CD14-positive monocyte (primary cell): ENCODE measurements around the gene TMOD1. TPM values are rescaled to one million over a fixed set of nuclear protein-coding genes. Genes with fewer than 3 reads are reported as not detected.

Experiments
- DNase-seq, 3 donors: peaks; one replicate each; pipeline ENCODE4 v3.0.0-alpha.2; 2011 to 2022
- H2AFZ ChIP-seq: 2 replicates; pipeline ENCODE4 v1.6.0; 2012; ENCODE audit warnings: mild to moderate bottlenecking, low read depth, low read length, inconsistent platforms; ENCODE audit not compliant: insufficient read depth, poor library complexity, severe bottlenecking
- H3K27ac ChIP-seq, 2 donors: 1 replicate in 1 of 2; 2 replicates in 1 of 2; pipeline ENCODE4 v1.5.1; 2012 to 2013; ENCODE audit warnings: low read length in 2 of 2, control low read depth in 1 of 2, inconsistent platforms in 1 of 2, low read depth in 1 of 2, mild to moderate bottlenecking in 1 of 2
- H3K27me3 ChIP-seq, 2 donors: one replicate each; pipeline versions ENCODE4 v1.6.0 to v1.6.1; 2011 to 2013; ENCODE audit warnings: low read length in 2 of 2; ENCODE audit not compliant: control insufficient read depth in 2 of 2, insufficient read depth in 2 of 2
- H3K36me3 ChIP-seq, 2 donors: replicated peaks in 1 of 2; 1 replicate in 1 of 2; 2 replicates in 1 of 2; pipeline versions ENCODE4 v1.5.1 to v1.6.1; 2012 to 2013; ENCODE audit warnings: low read length in 2 of 2, control low read depth in 1 of 2, inconsistent platforms in 1 of 2, mild to moderate bottlenecking in 1 of 2; ENCODE audit not compliant: insufficient read depth in 2 of 2, control insufficient read depth in 1 of 2
- H3K4me1 ChIP-seq, 2 donors: 1 replicate in 1 of 2; 2 replicates in 1 of 2; pipeline versions ENCODE4 v1.5.1 to v1.6.1; 2012 to 2013; ENCODE audit warnings: low read length in 2 of 2, control low read depth in 1 of 2, inconsistent platforms in 1 of 2, mild to moderate bottlenecking in 1 of 2, moderate library complexity in 1 of 2; ENCODE audit not compliant: insufficient read depth in 2 of 2, control insufficient read depth in 1 of 2
- H3K4me2 ChIP-seq: replicated peaks from 2 replicates; pipeline ENCODE3; 2012; ENCODE audit warnings: low read length, moderate library complexity, mild to moderate bottlenecking; ENCODE audit not compliant: poor library complexity, severe bottlenecking; ENCODE audit errors: extremely low read depth
- H3K4me3 ChIP-seq, 3 experiments: fragments of 200-600 bp in 1 of 3; sonication (generic) in 1 of 3; replicated peaks in 1 of 3; 1 replicate in 2 of 3; 2 replicates in 1 of 3; pipeline ENCODE4 v1.5.1; 2011 to 2013; ENCODE audit warnings: low read length in 3 of 3, mild to moderate bottlenecking in 3 of 3, control low read depth in 2 of 3, low read depth in 2 of 3, inconsistent platforms in 1 of 3, moderate library complexity in 1 of 3
- H3K79me2 ChIP-seq: 2 replicates; pipeline ENCODE4 v1.6.0; 2012; ENCODE audit warnings: mild to moderate bottlenecking, control low read depth, inconsistent platforms, low read length, moderate library complexity; ENCODE audit not compliant: insufficient read depth
- H3K9ac ChIP-seq: 2 replicates; pipeline ENCODE4 v1.6.0; 2017; ENCODE audit warnings: low read length, mild to moderate bottlenecking; ENCODE audit not compliant: insufficient read depth, poor library complexity, severe bottlenecking
- H3K9me3 ChIP-seq, 2 donors: replicated peaks in 1 of 2; 1 replicate in 1 of 2; 2 replicates in 1 of 2; pipeline versions ENCODE4 v1.5.1 to v1.6.1; 2012 to 2013; ENCODE audit warnings: low read length in 2 of 2, control low read depth in 1 of 2; ENCODE audit not compliant: control insufficient read depth in 1 of 2, insufficient read depth in 1 of 2
- H4K20me1 ChIP-seq: 2 replicates; pipeline ENCODE4 v1.6.0; 2012; ENCODE audit warnings: mild to moderate bottlenecking, low read length, control low read depth, moderate library complexity; ENCODE audit not compliant: insufficient read depth
- H3K27ac Mint-ChIP-seq, 7 donors: one replicate each; pipeline ENCODE4 v1.8.0; 2020; ENCODE audit warnings: mild to moderate bottlenecking in 7 of 7, mixed read lengths in 7 of 7, moderate library complexity in 6 of 7, inconsistent platforms in 2 of 7
- H3K27me3 Mint-ChIP-seq, 3 donors: one replicate each; pipeline ENCODE4 v1.8.0; 2021 to 2022; ENCODE audit warnings: low read depth in 3 of 3, mild to moderate bottlenecking in 3 of 3, mixed read lengths in 3 of 3, moderate library complexity in 3 of 3, inconsistent platforms in 1 of 3
- H3K36me3 Mint-ChIP-seq, 2 donors: one replicate each; pipeline ENCODE4 v1.8.0; 2020; ENCODE audit warnings: mixed read lengths in 2 of 2, inconsistent platforms in 1 of 2, mild to moderate bottlenecking in 1 of 2
- H3K4me1 Mint-ChIP-seq: one replicate; pipeline ENCODE4 v1.8.0; 2020; ENCODE audit warnings: mild to moderate bottlenecking, mixed read lengths
- H3K4me3 Mint-ChIP-seq, 2 donors: one replicate each; pipeline ENCODE4 v1.8.0; 2020; ENCODE audit warnings: mild to moderate bottlenecking in 2 of 2, mixed read lengths in 2 of 2, moderate library complexity in 1 of 2
- H3K9me3 Mint-ChIP-seq, 7 donors: one replicate each; pipeline ENCODE4 v1.8.0; 2020 to 2022; ENCODE audit warnings: mixed read lengths in 7 of 7, mild to moderate bottlenecking in 6 of 7, moderate library complexity in 6 of 7, inconsistent platforms in 2 of 7
- WGBS: methylation state at CpG from one replicate; pipeline ENCODE4 v1.1.5; 2013; ENCODE audit warnings: missing lambda C conversion rate; ENCODE audit not compliant: insufficient coverage; 5-methylcytosine and 5-hydroxymethylcytosine counted together
- intact Hi-C, 2 donors: fragments of 100-400 bp; cut with micrococcal nuclease; formaldehyde crosslinking; loops; one replicate each; pipeline versions ENCODE4 v1.15.0 to v1.15.1; 2023
- polyA plus RNA-seq, 3 donors: library from polyadenylated mRNA; depleted of rRNA in 1 of 3; unstranded in 2 of 3; stranded (reverse) in 1 of 3; fragments of 300-500 nt in 2 of 3; fragments of >200 nt in 1 of 3; fragmentation: Illumina TruSeq in 2 of 3; gene quantifications; 1 replicate in 2 of 3; 2 replicates in 1 of 3; pipeline ENCODE4 v1.2.3, GENCODE V29; 2012 to 2021
- TF ChIP-seq, protein P1 (sequence below): fragments of 200-600 bp; IDR thresholded peaks from one replicate; pipeline ENCODE4 v1.8.0; 2022; ENCODE audit warnings: antibody characterized with exemption, mild to moderate bottlenecking

TMOD1 gene
- polyA plus RNA-seq, 3 donors = 0.09 to 0.81 (median 0.59) TPM

DNA sequence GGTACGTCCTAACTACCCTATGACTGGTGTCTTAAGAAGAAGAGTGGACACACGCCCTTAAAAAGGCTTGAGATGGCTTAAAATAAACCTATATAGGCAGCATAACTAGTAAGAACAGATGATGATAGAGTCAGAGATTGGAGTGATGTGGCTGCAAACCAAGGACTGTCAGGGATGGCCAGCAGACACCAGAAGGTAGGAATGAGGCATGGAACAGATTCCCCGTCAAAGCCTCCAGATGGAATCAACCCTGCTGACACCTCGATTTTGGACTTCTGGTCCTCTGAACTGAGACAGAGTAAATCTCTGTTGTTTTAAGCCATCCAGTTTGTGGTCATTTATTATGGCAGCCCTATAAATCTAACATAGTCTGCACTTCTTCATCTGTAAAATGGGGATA, 7.4 kb downstream of the TMOD1 start:
- Mint-ChIP-seq H3K27ac (no peak overlapping the region), H3K9me3 (peaks cover 0 to 2% (median 0%) of the 10 kb centered on the region in 7 donors), H3K27me3 (peaks cover 9 to 13% (median 10%) of the 10 kb centered on the region in 3 donors), H3K36me3 (no peaks in the 10 kb centered on the region), H3K4me1 (no peaks in the 10 kb centered on the region), H3K4me3 (no peak overlapping the region)
- no peak overlapping the region for H3K27ac ChIP-seq
- H4K20me1 ChIP-seq = no peaks in the 10 kb centered on the region
- H2AFZ ChIP-seq = no peak overlapping the region
- no peak overlapping the region for H3K9ac ChIP-seq
- intact Hi-C loops = no loop called here
- no peaks in the 10 kb centered on the region for H3K9me3 ChIP-seq
- no peaks in the 10 kb centered on the region for H3K36me3 ChIP-seq
- TF ChIP-seq, protein P1, sequence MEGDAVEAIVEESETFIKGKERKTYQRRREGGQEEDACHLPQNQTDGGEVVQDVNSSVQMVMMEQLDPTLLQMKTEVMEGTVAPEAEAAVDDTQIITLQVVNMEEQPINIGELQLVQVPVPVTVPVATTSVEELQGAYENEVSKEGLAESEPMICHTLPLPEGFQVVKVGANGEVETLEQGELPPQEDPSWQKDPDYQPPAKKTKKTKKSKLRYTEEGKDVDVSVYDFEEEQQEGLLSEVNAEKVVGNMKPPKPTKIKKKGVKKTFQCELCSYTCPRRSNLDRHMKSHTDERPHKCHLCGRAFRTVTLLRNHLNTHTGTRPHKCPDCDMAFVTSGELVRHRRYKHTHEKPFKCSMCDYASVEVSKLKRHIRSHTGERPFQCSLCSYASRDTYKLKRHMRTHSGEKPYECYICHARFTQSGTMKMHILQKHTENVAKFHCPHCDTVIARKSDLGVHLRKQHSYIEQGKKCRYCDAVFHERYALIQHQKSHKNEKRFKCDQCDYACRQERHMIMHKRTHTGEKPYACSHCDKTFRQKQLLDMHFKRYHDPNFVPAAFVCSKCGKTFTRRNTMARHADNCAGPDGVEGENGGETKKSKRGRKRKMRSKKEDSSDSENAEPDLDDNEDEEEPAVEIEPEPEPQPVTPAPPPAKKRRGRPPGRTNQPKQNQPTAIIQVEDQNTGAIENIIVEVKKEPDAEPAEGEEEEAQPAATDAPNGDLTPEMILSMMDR = no peak
- no peak for DNase-seq
- H3K27me3 ChIP-seq = peaks cover 19 to 20% of the 10 kb centered on the region in 2 donors
- H3K4me1 ChIP-seq = no peaks in the 10 kb centered on the region
- 79% methylated on average over 3 of the region's 4 CpGs for WGBS
- no peak overlapping the region for H3K4me3 ChIP-seq
- H3K79me2 ChIP-seq = no peaks in the 10 kb centered on the region
- no peak overlapping the region for H3K4me2 ChIP-seq

DNA sequence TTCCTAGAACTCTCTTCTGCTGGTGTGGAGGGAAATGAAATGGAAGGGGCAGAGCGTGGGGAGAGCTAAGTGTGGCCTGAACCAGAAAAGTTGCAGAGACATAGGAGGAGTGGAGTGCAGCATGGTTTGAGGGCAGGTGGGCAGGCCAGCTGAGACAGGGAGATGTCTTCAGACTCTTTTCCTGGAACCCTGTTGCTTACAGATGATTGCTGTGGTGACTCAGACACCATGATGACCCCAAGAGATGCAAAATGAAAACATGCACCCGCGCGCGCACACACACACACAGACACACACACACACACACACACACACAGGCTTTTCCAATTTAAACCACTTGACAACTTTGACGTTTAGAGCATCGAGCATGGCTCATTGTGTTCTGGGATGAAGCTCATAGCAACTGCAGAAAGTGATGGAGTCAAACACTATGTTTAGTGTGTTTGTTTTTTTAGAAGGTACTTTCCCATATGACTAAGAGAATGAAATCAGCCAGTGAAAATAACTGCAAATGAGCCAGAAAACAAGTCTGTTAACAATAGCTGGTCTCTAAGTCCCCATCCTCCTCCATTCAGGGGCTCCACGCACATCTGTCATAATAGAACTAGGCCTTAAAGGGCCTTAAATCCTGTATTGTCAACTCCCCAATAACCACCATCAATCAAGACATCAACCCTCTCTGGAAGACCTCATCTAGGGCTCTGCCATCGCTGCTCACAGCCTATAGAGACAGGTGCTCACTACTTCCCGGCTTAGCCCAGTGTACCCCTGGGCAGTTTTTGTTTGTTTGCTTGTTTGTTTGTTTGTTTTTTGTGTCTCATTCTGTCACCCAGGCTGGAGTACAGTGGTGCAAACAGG, 9.6 kb downstream of the TMOD1 start:
- Mint-ChIP-seq H3K27ac (no peak overlapping the region), H3K4me3 (no peak overlapping the region), H3K9me3 (peaks cover 0 to 2% (median 0%) of the 10 kb centered on the region in 7 donors), H3K27me3 (peaks cover 0 to 3% (median 0%) of the 10 kb centered on the region in 3 donors), H3K4me1 (no peaks in the 10 kb centered on the region), H3K36me3 (no peaks in the 10 kb centered on the region)
- Histone ChIP-seq H3K27me3 (peaks cover 1 to 4% of the 10 kb centered on the region in 2 donors), H3K79me2 (no peaks in the 10 kb centered on the region), H4K20me1 (no peaks in the 10 kb centered on the region), H3K9me3 (no peaks in the 10 kb centered on the region), H3K4me2 (no peak overlapping the region), H3K4me3 (no peak overlapping the region), H2AFZ (no peak overlapping the region), H3K27ac (no peak overlapping the region), H3K4me1 (no peaks in the 10 kb centered on the region), H3K36me3 (no peaks in the 10 kb centered on the region), H3K9ac (no peak overlapping the region)
- peak in 1 of 3 donors; percentile 24 for DNase-seq
- WGBS = 73% methylated on average over 4 of the region's 10 CpGs
- intact Hi-C loops = no loop called here
- TF ChIP-seq, protein P1 = no peak
